H1 (cell line): Measurements from ENCODE around the gene NCK2. TPM values are rescaled to one million over a fixed set of nuclear protein-coding genes. Genes with fewer than 3 reads are reported as not detected.

Experiments
- CTCF ChIA-PET: fragments of 300-600 bp; sonication (Branson Sonifier 250); formaldehyde crosslinking; loops from one replicate; lab custom pipeline; 2021; ENCODE audit not compliant: partially characterized antibody; lab: Charles Lee
- POLR2A ChIA-PET: fragments of 300-600 bp; sonication (Branson Sonifier 250); formaldehyde crosslinking; loops from one replicate; lab custom pipeline; 2021; ENCODE audit warnings: inconsistent platforms; ENCODE audit not compliant: partially characterized antibody; lab: Charles Lee
- DNase-seq, 2 experiments: peaks; one replicate each; pipeline versions ENCODE4 v3.0.0 to v3.0.0-alpha.2; 2010 to 2022; ENCODE audit warnings: low spot score in 2 of 2, low read depth in 1 of 2, mixed read lengths in 1 of 2
- FAIRE-seq: peaks from 2 replicates; lab custom pipeline; 2011; peaks lifted over from hg19 to GRCh38; lab: Jason Lieb, UNC
- H2AFZ ChIP-seq: 2 replicates; pipeline ENCODE4 v1.8.1; 2012; ENCODE audit warnings: low read length, inconsistent platforms
- H2AK5ac ChIP-seq: 2 replicates; pipeline ENCODE4 v1.6.1; 2013; ENCODE audit warnings: low read depth, low read length
- H2BK120ac ChIP-seq: replicated peaks from 2 replicates; pipeline ENCODE3; 2013; ENCODE audit warnings: low read depth, low read length, inconsistent platforms
- H2BK12ac ChIP-seq: 2 replicates; pipeline ENCODE4 v1.6.1; 2013; ENCODE audit warnings: low read depth, low read length
- H2BK15ac ChIP-seq: 2 replicates; pipeline ENCODE4 v1.6.1; 2013; ENCODE audit warnings: low read length
- H2BK20ac ChIP-seq: 2 replicates; pipeline ENCODE4 v1.6.1; 2013; ENCODE audit warnings: low read length
- H2BK5ac ChIP-seq: 2 replicates; pipeline ENCODE4 v1.6.1; 2013; ENCODE audit warnings: low read depth, low read length
- H3K14ac ChIP-seq: 2 replicates; pipeline ENCODE4 v1.6.1; 2013; ENCODE audit warnings: inconsistent platforms; ENCODE audit not compliant: insufficient read length
- H3K18ac ChIP-seq: 2 replicates; pipeline ENCODE4 v1.6.1; 2013; ENCODE audit warnings: low read length; ENCODE audit errors: extremely low read depth
- H3K23ac ChIP-seq: 2 replicates; pipeline ENCODE4 v1.6.1; 2013; ENCODE audit warnings: inconsistent platforms; ENCODE audit not compliant: insufficient read length
- H3K23me2 ChIP-seq: 2 replicates; pipeline ENCODE4 v1.6.1; 2013; ENCODE audit warnings: low read depth, low read length
- H3K27ac ChIP-seq: 2 replicates; pipeline ENCODE4 v1.6.1; 2011; ENCODE audit warnings: low read depth, low read length, inconsistent platforms
- H3K27me3 ChIP-seq, 4 experiments: replicated peaks in 1 of 4; 1 replicate in 1 of 4; 2 replicates in 3 of 4; pipeline versions ENCODE4 v1.6.1 to v1.8.1; 2011 to 2013; ENCODE audit warnings: low read length in 3 of 4, mild to moderate bottlenecking in 3 of 4, inconsistent platforms in 2 of 4, mixed read lengths in 2 of 4, moderate library complexity in 1 of 4; ENCODE audit not compliant: control insufficient read depth in 3 of 4, insufficient read depth in 3 of 4; ENCODE audit errors: extremely low read depth in 1 of 4
- H3K36me3 ChIP-seq, 4 experiments: 2 replicates each; pipeline versions ENCODE4 v1.6.1 to v1.8.1; 2011 to 2013; ENCODE audit warnings: mild to moderate bottlenecking in 4 of 4, low read length in 3 of 4, moderate library complexity in 2 of 4, control low read depth in 1 of 4, inconsistent platforms in 1 of 4; ENCODE audit not compliant: insufficient read depth in 4 of 4, control insufficient read depth in 2 of 4
- H3K4ac ChIP-seq: replicated peaks from 2 replicates; pipeline ENCODE3; 2013; ENCODE audit warnings: low read length, low read depth, mixed read lengths, inconsistent platforms; ENCODE audit not compliant: insufficient read length
- H3K4me1 ChIP-seq, 4 experiments: replicated peaks in 1 of 4; 1 replicate in 1 of 4; 2 replicates in 3 of 4; pipeline versions ENCODE4 v1.6.1 to v1.8.1; 2011 to 2013; ENCODE audit warnings: low read length in 3 of 4, inconsistent platforms in 2 of 4, mixed read lengths in 1 of 4; ENCODE audit not compliant: insufficient read depth in 4 of 4, control insufficient read depth in 3 of 4
- H3K4me2 ChIP-seq, 2 experiments: 2 replicates each; pipeline versions ENCODE4 v1.6.1 to v1.8.1; 2011 to 2013; ENCODE audit warnings: low read depth in 2 of 2, low read length in 2 of 2, control low read depth in 1 of 2, inconsistent platforms in 1 of 2, mild to moderate bottlenecking in 1 of 2; ENCODE audit not compliant: insufficient read depth in 1 of 2
- H3K4me3 ChIP-seq, 4 experiments: fragments of 200-600, 300-600 bp in 1 of 4; sonication (generic), shearing (Covaris generic), sonication (Bioruptor Twin) in 1 of 4; 2 replicates each; pipeline versions ENCODE4 v1.5.1 to v1.8.1; 2011 to 2016; ENCODE audit warnings: low read length in 4 of 4, low read depth in 3 of 4, control low read depth in 2 of 4, inconsistent platforms in 2 of 4, mild to moderate bottlenecking in 2 of 4, mixed read lengths in 1 of 4, moderate library complexity in 1 of 4; ENCODE audit not compliant: insufficient read depth in 2 of 4; ENCODE audit errors: extremely low read depth in 1 of 4
- H3K56ac ChIP-seq: replicated peaks from 2 replicates; pipeline ENCODE3; 2013; ENCODE audit warnings: low read depth, mild to moderate bottlenecking, mixed read lengths, low read length, inconsistent platforms; ENCODE audit not compliant: insufficient read length
- H3K79me1 ChIP-seq: 2 replicates; pipeline ENCODE4 v1.6.1; 2013; ENCODE audit warnings: low read depth, low read length, control low read depth
- H3K79me2 ChIP-seq, 2 experiments: 2 replicates each; pipeline versions ENCODE4 v1.6.1 to v1.8.1; 2012 to 2013; ENCODE audit warnings: low read length in 2 of 2, mild to moderate bottlenecking in 2 of 2, inconsistent platforms in 1 of 2; ENCODE audit not compliant: insufficient read depth in 2 of 2, control insufficient read depth in 1 of 2
- H3K9ac ChIP-seq, 4 experiments: replicated peaks in 1 of 4; 1 replicate in 1 of 4; 2 replicates in 3 of 4; pipeline versions ENCODE4 v1.6.1 to v1.8.1; 2011 to 2013; ENCODE audit warnings: low read depth in 3 of 4, low read length in 3 of 4, control low read depth in 2 of 4, mild to moderate bottlenecking in 2 of 4, moderate library complexity in 2 of 4, inconsistent platforms in 1 of 4; ENCODE audit errors: extremely low read depth in 1 of 4
- H3K9me3 ChIP-seq, 2 experiments: 2 replicates each; pipeline versions ENCODE4 v1.6.1 to v1.8.1; 2012 to 2013; ENCODE audit warnings: mild to moderate bottlenecking in 2 of 2, moderate library complexity in 2 of 2, control low read depth in 1 of 2, inconsistent platforms in 1 of 2, low read depth in 1 of 2, low read length in 1 of 2, mixed read lengths in 1 of 2; ENCODE audit not compliant: insufficient read depth in 2 of 2
- H4K20me1 ChIP-seq, 2 experiments: replicated peaks in 1 of 2; 2 replicates each; pipeline versions ENCODE3 to v1.8.1; 2011 to 2013; ENCODE audit warnings: inconsistent platforms in 2 of 2, low read length in 2 of 2, mild to moderate bottlenecking in 1 of 2; ENCODE audit not compliant: insufficient read depth in 2 of 2, control insufficient read depth in 1 of 2
- H4K5ac ChIP-seq: 2 replicates; pipeline ENCODE4 v1.6.1; 2013; ENCODE audit warnings: low read length, low read depth, mixed read lengths, inconsistent platforms; ENCODE audit not compliant: insufficient read length
- H4K8ac ChIP-seq: 2 replicates; pipeline ENCODE4 v1.8.0; 2013; ENCODE audit warnings: mild to moderate bottlenecking, moderate library complexity, low read length, inconsistent platforms; ENCODE audit not compliant: insufficient read depth; ENCODE audit errors: extremely low read depth
- H4K91ac ChIP-seq: replicated peaks from 2 replicates; pipeline ENCODE3; 2013; ENCODE audit warnings: low read length, mixed read lengths, inconsistent platforms; ENCODE audit not compliant: insufficient read length
- GABPA ChIP-seq: IDR thresholded peaks from 2 replicates; pipeline ENCODE4 v1.6.1; 2011; ENCODE audit warnings: mild to moderate bottlenecking, low read length, moderate library complexity, borderline replicate concordance; ENCODE audit not compliant: insufficient read depth
- MAFK ChIP-seq: IDR thresholded peaks from 2 replicates; pipeline ENCODE4 v1.6.1; 2012; ENCODE audit warnings: low read depth, mild to moderate bottlenecking, improper control_type of control experiment, low read length
- SAP30 ChIP-seq: fragments of 300-600 bp; sonication (generic); IDR thresholded peaks from 2 replicates; pipeline ENCODE4 v1.7.1; 2012; ENCODE audit warnings: low read length, moderate library complexity, mild to moderate bottlenecking, inconsistent platforms; ENCODE audit not compliant: insufficient read depth, insufficient replicate concordance
- WGBS, 2 experiments: shearing (Covaris generic) in 1 of 2; methylation state at CpG; one replicate each; pipeline versions ENCODE4 v1.1.6 to v1.1.7; 2013 to 2015; ENCODE audit warnings: low lambda C conversion rate in 2 of 2, mixed read lengths in 2 of 2, inconsistent platforms in 1 of 2, low coverage in 1 of 2, missing lambda C conversion rate in 1 of 2; ENCODE audit not compliant: insufficient replicate concordance in 2 of 2, insufficient coverage in 1 of 2, insufficient read length in 1 of 2; ENCODE audit errors: extremely low coverage in 1 of 2, missing lambda C conversion rate in 1 of 2; 5-methylcytosine and 5-hydroxymethylcytosine counted together
- polyA plus RNA-seq, 7 experiments: library from polyadenylated mRNA; depleted of rRNA in 3 of 7; stranded (reverse) in 5 of 7; unstranded in 2 of 7; fragments of >200 nt in 5 of 7; fragments of 200-250 nt in 2 of 7; gene quantifications; 1 replicate in 5 of 7; 2 replicates in 1 of 7; 4 replicates in 1 of 7; pipeline versions ENCODE4 v1.2.1 to v1.2.3, GENCODE V29; 2011 to 2013; ENCODE audit warnings: missing spikeins in 2 of 7, mixed read lengths in 2 of 7
- total RNA-seq: library from RNA; stranded (reverse); fragmentation: NEBNext Ultra II Directional; extraction: Animal tissue kit (Norgen Biotek cat#: 25700); gene quantifications from 2 replicates; pipeline ENCODE4 v1.2.1, GENCODE V29; 2021

NCK2 gene
- total and polyA plus RNA-seq, 2 of the 8 experiments (the other 6 are each of a cell fraction or from before 2014, with no cell fraction given): 30.3 to 65.7 TPM

GRCh38 chr2:105926960-105927678 lies 182.4 kb downstream of the NCK2 start:
- TF ChIP-seq GABPA: no peak
- no peak for TF ChIP-seq MAFK
- no peak for TF ChIP-seq SAP30
- Histone ChIP-seq H2BK15ac (no peak overlapping the region), H3K9me3 (no peaks in the 10 kb centered on the region), H3K79me2 (no peaks in the 10 kb centered on the region), H2BK12ac (no peak overlapping the region), H3K36me3 (no peaks in the 10 kb centered on the region), H3K18ac (no peak overlapping the region), H3K27me3 (no peaks in the 10 kb centered on the region), H4K8ac (no peak overlapping the region), H3K4me1 (no peaks in the 10 kb centered on the region), H4K91ac (no peak overlapping the region), H3K79me1 (no peaks in the 10 kb centered on the region), H2BK5ac (no peak overlapping the region), H3K56ac (no peak overlapping the region), H4K5ac (no peak overlapping the region), H2BK120ac (no peak overlapping the region), H3K4me3 (no peak overlapping the region), H3K23me2 (no peaks in the 10 kb centered on the region), H3K4me2 (no peak overlapping the region), H3K9ac (no peak overlapping the region), H4K20me1 (no peaks in the 10 kb centered on the region), H3K4ac (no peak overlapping the region), H2BK20ac (no peak overlapping the region), H3K14ac (no peak overlapping the region), H2AK5ac (no peak overlapping the region), H2AFZ (no peak overlapping the region), H3K23ac (no peak overlapping the region), H3K27ac (no peak overlapping the region)
- FAIRE-seq: no peak
- ChIA-PET POLR2A (interaction anchor here (0.5 kb wide), 1 partner anchor 270 kb away, joined by 3 read pairs; no protein-coding TSS in a partner anchor), CTCF (interaction anchor here (0.6 to 1.3 kb wide), 5 partner anchors 10 to 113 kb away, joined by 3 to 5 read pairs (median 3); no protein-coding TSS in a partner anchor)
- 86% methylated on average over 3 of the region's 3 CpGs; no CpG with 5 or more reads in 1 of the 2 experiments for WGBS, 2 experiments
- no peak for DNase-seq
